Spleen (tissue), 11 donors: ENCODE results near the gene NFATC2. TPM values are rescaled to one million over a fixed set of nuclear protein-coding genes. Genes with fewer than 3 reads are reported as not detected.

Source experiments
- DNase-seq: peaks from one replicate; pipeline ENCODE4 v3.0.0-alpha.2; 2020
- H3K27ac ChIP-seq, 8 donors: fragments of 200-600 bp; sonication (generic) in 7 of 8; 1 replicate in 4 of 8; 2 replicates in 4 of 8; pipeline versions ENCODE4 v1.5.0 to v1.8.0; 2016 to 2021; ENCODE audit warnings: inconsistent platforms in 4 of 8, mild to moderate bottlenecking in 4 of 8, moderate library complexity in 1 of 8
- H3K27me3 ChIP-seq, 7 donors: fragments of 200-600 bp; sonication (generic) in 6 of 7; replicated peaks in 1 of 7; 1 replicate in 4 of 7; 2 replicates in 3 of 7; pipeline versions ENCODE4 v1.5.0 to v1.8.0; 2016 to 2021; ENCODE audit warnings: inconsistent platforms in 3 of 7, mild to moderate bottlenecking in 1 of 7
- H3K36me3 ChIP-seq, 6 donors: fragments of 200-600 bp; sonication (generic) in 5 of 6; 1 replicate in 4 of 6; 2 replicates in 2 of 6; pipeline versions ENCODE4 v1.5.0 to v1.8.0; 2016 to 2021; ENCODE audit warnings: inconsistent platforms in 2 of 6
- H3K4me1 ChIP-seq, 6 donors: fragments of 200-600 bp; sonication (generic) in 5 of 6; 1 replicate in 3 of 6; 2 replicates in 3 of 6; pipeline versions ENCODE4 v1.5.0 to v1.8.0; 2016 to 2021; ENCODE audit warnings: inconsistent platforms in 3 of 6
- H3K4me3 ChIP-seq, 8 donors: fragments of 200-600 bp; sonication (generic) in 7 of 8; 1 replicate in 4 of 8; 2 replicates in 4 of 8; pipeline versions ENCODE4 v1.5.0 to v1.8.0; 2016 to 2021; ENCODE audit warnings: inconsistent platforms in 4 of 8, mild to moderate bottlenecking in 4 of 8, moderate library complexity in 2 of 8
- H3K9me3 ChIP-seq, 8 donors: fragments of 200-600 bp; sonication (generic) in 7 of 8; 1 replicate in 4 of 8; 2 replicates in 4 of 8; pipeline versions ENCODE4 v1.5.0 to v1.8.0; 2016 to 2021; ENCODE audit warnings: inconsistent platforms in 4 of 8
- POLR2A ChIP-seq, 3 donors: fragments of 450-650 bp; IDR thresholded peaks; one replicate each; pipeline ENCODE4 v1.5.1; 2017; ENCODE audit warnings: antibody characterized with exemption in 3 of 3, mild to moderate bottlenecking in 1 of 3
- POLR2AphosphoS5 ChIP-seq, 3 donors: sonication (generic); formaldehyde crosslinking; IDR thresholded peaks; one replicate each; pipeline ENCODE4 v1.5.1; 2017; ENCODE audit warnings: antibody characterized with exemption in 3 of 3
- WGBS, 5 donors: extraction: QIAGEN DNeasy Blood & Tissue Kit in 3 of 5; methylation state at CpG; one replicate each; pipeline versions ENCODE4 v1.1.5 to v1.1.7; 2013 to 2018; 5-methylcytosine and 5-hydroxymethylcytosine counted together
- intact Hi-C: fragments of 100-400 bp; cut with DNase I; formaldehyde crosslinking; loops from one replicate; pipeline ENCODE4 v1.15.0; 2023; ENCODE audit warnings: low total_unique reads
- polyA plus RNA-seq, 3 donors: library from polyadenylated mRNA; stranded (reverse); fragments of 200-250 nt; gene quantifications; one replicate each; pipeline ENCODE4 v1.2.1, GENCODE V29; 2013
- total RNA-seq, 7 donors: library from RNA; depleted of rRNA in 3 of 7; stranded (reverse); fragments of >200 nt in 3 of 7; fragmentation: NEBNext Ultra II Directional in 4 of 7; extraction: Animal tissue kit (Norgen Biotek cat#: 25700) in 4 of 7; gene quantifications; one replicate each; pipeline versions ENCODE4 v1.1.0 to v1.2.1, GENCODE V29; 2016 to 2021
- TF ChIP-seq, protein P1 (sequence below), 11 experiments: fragments of 200-600 bp in 7 of 11; fragments of 450-650 bp in 4 of 11; sonication (generic) in 4 of 11; IDR thresholded peaks in 8 of 11; conservative IDR thresholded peaks in 3 of 11; 1 replicate in 7 of 11; 2 replicates in 4 of 11; pipeline versions ENCODE4 v1.4.0 to v1.8.0; 2016 to 2021; ENCODE audit warnings: antibody characterized with exemption in 11 of 11, inconsistent platforms in 4 of 11, mild to moderate bottlenecking in 1 of 11
- donor health status: healthy with polysubstance abuse.
- donor health status: DM: no; HTN: no; CAD: no; lungs with moderate emphysema.
- donor health status: DM: no; HTN: no; CAD: no.
- donor health status: Bipolar disorder and iron deficiency.
- donor health status: healthy.
- donor health status: DM: no; HTN: no; CAD: no.
- donor health status: DM: yes; HTN: yes; CAD: no.

Gene NFATC2
- total and polyA plus RNA-seq, 10 donors: 6.5 to 42.9 (median 34.5) TPM

- intact Hi-C loops: loop anchor here (2.0 to 10.0 kb wide), 2 partner anchors 223 to 253 kb away; no protein-coding TSS in a partner anchor
- Histone ChIP-seq H3K27me3 (no peaks in the 10 kb centered on the region), H3K27ac (no peak overlapping the region), H3K4me3 (no peak overlapping the region), H3K4me1 (peaks cover 0 to 27% (median 10%) of the 10 kb centered on the region in 6 donors), H3K36me3 (no peaks in the 10 kb centered on the region), H3K9me3 (no peaks in the 10 kb centered on the region)
- TF ChIP-seq, protein P1, sequence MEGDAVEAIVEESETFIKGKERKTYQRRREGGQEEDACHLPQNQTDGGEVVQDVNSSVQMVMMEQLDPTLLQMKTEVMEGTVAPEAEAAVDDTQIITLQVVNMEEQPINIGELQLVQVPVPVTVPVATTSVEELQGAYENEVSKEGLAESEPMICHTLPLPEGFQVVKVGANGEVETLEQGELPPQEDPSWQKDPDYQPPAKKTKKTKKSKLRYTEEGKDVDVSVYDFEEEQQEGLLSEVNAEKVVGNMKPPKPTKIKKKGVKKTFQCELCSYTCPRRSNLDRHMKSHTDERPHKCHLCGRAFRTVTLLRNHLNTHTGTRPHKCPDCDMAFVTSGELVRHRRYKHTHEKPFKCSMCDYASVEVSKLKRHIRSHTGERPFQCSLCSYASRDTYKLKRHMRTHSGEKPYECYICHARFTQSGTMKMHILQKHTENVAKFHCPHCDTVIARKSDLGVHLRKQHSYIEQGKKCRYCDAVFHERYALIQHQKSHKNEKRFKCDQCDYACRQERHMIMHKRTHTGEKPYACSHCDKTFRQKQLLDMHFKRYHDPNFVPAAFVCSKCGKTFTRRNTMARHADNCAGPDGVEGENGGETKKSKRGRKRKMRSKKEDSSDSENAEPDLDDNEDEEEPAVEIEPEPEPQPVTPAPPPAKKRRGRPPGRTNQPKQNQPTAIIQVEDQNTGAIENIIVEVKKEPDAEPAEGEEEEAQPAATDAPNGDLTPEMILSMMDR (IDR thresholded peaks at IDR 0.05 in 8 of 11, conservative IDR thresholded peaks at IDR 0.05 in 3 of 11): peak; percentile 43 to 85 (median 80)
- TF ChIP-seq POLR2A (IDR thresholded peaks at IDR 0.05): no peak
- TF ChIP-seq POLR2AphosphoS5 (IDR thresholded peaks at IDR 0.05): no peak
- 39 to 51% (median 49%) methylated on average over 13 of the region's 13 CpGs for WGBS, 5 donors
- peak; percentile 84 for DNase-seq
These were observed 170.2 kb downstream of the NFATC2 start for GRCh38 chr20:51372176-51372803.

DNA sequence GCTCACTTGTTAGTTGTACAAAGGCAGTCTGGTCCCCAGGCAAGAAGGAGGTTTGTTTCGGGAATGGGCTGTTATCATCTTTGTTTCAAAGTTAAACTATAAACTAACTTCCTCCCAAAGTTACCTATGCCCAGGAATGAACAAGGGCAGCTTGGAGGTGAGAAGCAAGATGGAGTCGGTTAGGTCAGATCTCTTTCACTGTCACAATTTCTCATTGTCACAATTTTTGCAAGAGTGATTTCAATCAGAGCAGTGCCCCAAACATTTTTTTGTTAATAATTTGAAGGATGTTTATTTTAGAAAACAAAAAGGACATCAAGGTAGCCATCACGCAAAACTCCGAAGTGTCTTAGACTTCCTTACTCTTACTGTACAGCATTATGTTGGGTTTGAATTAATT lies 170.8 kb downstream of the NFATC2 start:
- intact Hi-C loops: loop anchor here (2.0 to 10.0 kb wide), 2 partner anchors 223 to 253 kb away; no protein-coding TSS in a partner anchor
- Histone ChIP-seq H3K36me3 (no peaks in the 10 kb centered on the region), H3K9me3 (no peaks in the 10 kb centered on the region), H3K4me1 (peaks cover 0 to 27% (median 10%) of the 10 kb centered on the region in 6 donors), H3K27ac (no peak overlapping the region), H3K4me3 (no peak overlapping the region), H3K27me3 (no peaks in the 10 kb centered on the region)
- DNase-seq: no peak
- TF ChIP-seq POLR2A (IDR thresholded peaks at IDR 0.05) (no peak), POLR2AphosphoS5 (IDR thresholded peaks at IDR 0.05) (no peak)
- TF ChIP-seq, protein P1 (IDR thresholded peaks at IDR 0.05 in 8 of 11, conservative IDR thresholded peaks at IDR 0.05 in 3 of 11): no peak
- WGBS, 5 donors: 90 to 97% (median 94%) methylated on average over 4 of the region's 4 CpGs

- Histone ChIP-seq H3K36me3 (no peaks in the 10 kb centered on the region), H3K4me1 (peaks cover 0 to 23% (median 10%) of the 10 kb centered on the region in 6 donors), H3K4me3 (no peak overlapping the region), H3K27ac (no peak overlapping the region), H3K9me3 (peaks cover 0 to 3% (median under 1%) of the 10 kb centered on the region in 8 donors), H3K27me3 (no peaks in the 10 kb centered on the region)
- intact Hi-C loops: no loop called here
- TF ChIP-seq POLR2AphosphoS5 (IDR thresholded peaks at IDR 0.05) (no peak), POLR2A (IDR thresholded peaks at IDR 0.05) (no peak)
- TF ChIP-seq, protein P1 (IDR thresholded peaks at IDR 0.05 in 8 of 11, conservative IDR thresholded peaks at IDR 0.05 in 3 of 11): no peak
- DNase-seq: peak; percentile 54
- WGBS, 5 donors: 86 to 95% (median 89%) methylated on average over 11 of the region's 11 CpGs
These were observed 173.0 kb downstream of the NFATC2 start for GRCh38 chr20:51369503-51369902.

- Histone ChIP-seq H3K4me1 (peaks cover 0 to 17% (median 10%) of the 10 kb centered on the region in 6 donors), H3K27ac (no peak overlapping the region), H3K36me3 (no peaks in the 10 kb centered on the region), H3K27me3 (no peaks in the 10 kb centered on the region), H3K9me3 (peaks cover 0 to 12% (median 10%) of the 10 kb centered on the region in 8 donors), H3K4me3 (no peak overlapping the region)
- DNase-seq: peak; percentile 51
- TF ChIP-seq, protein P1 (IDR thresholded peaks at IDR 0.05 in 8 of 11, conservative IDR thresholded peaks at IDR 0.05 in 3 of 11): no peak
- TF ChIP-seq POLR2A (IDR thresholded peaks at IDR 0.05): no peak
- no peak for TF ChIP-seq POLR2AphosphoS5 (IDR thresholded peaks at IDR 0.05)
- 86 to 88% (median 87%) methylated on average over 13 of the region's 13 CpGs for WGBS, 5 donors
- intact Hi-C loops: no loop called here
These were observed 173.9 kb downstream of the NFATC2 start for GRCh38 chr20:51368461-51369211.
